ENCODE results near the gene KDM1A. TPM values are rescaled to one million over a fixed set of nuclear protein-coding genes. Genes with fewer than 3 reads are reported as not detected.
A peak's percentile ranks its signal among the peaks of the same experiment; 100 is the strongest.

Gene KDM1A
- total RNA-seq, 1 donor: 101 TPM

- TF ChIP-seq, protein P1, sequence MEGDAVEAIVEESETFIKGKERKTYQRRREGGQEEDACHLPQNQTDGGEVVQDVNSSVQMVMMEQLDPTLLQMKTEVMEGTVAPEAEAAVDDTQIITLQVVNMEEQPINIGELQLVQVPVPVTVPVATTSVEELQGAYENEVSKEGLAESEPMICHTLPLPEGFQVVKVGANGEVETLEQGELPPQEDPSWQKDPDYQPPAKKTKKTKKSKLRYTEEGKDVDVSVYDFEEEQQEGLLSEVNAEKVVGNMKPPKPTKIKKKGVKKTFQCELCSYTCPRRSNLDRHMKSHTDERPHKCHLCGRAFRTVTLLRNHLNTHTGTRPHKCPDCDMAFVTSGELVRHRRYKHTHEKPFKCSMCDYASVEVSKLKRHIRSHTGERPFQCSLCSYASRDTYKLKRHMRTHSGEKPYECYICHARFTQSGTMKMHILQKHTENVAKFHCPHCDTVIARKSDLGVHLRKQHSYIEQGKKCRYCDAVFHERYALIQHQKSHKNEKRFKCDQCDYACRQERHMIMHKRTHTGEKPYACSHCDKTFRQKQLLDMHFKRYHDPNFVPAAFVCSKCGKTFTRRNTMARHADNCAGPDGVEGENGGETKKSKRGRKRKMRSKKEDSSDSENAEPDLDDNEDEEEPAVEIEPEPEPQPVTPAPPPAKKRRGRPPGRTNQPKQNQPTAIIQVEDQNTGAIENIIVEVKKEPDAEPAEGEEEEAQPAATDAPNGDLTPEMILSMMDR (IDR thresholded peaks at IDR 0.05; ENCODE audit: extremely low read depth, low read depth, low read length): no peak
- Histone ChIP-seq H3K4me3 (ENCODE audit: insufficient read depth, low read length) (no peak within 1 kb of the TSS), H3K4me1 (ENCODE audit: insufficient read depth, low read length) (peaks cover 9% of the 10 kb centered on the region), H3K36me3 (ENCODE audit: insufficient read depth, low read length) (no peaks in the 10 kb centered on the region), H4K20me1 (ENCODE audit: insufficient read depth, low read length) (no peaks in the 10 kb centered on the region), H3K4me2 (ENCODE audit: insufficient read depth, low read length) (no peak within 1 kb of the TSS), H3K79me2 (ENCODE audit: insufficient read depth, low read length) (no peaks in the 10 kb centered on the region), H3K27ac (ENCODE audit: low read depth, low read length) (no peak within 1 kb of the TSS), H3K9me3 (ENCODE audit: low read depth, low read length) (no peaks in the 10 kb centered on the region), H2AFZ (ENCODE audit: low read length) (no peak within 1 kb of the TSS), H3K27me3 (ENCODE audit: insufficient read depth, low read length) (peaks cover 41% of the 10 kb centered on the region)
- DNase-seq (ENCODE audit: insufficient read length, low spot score, missing footprints): no peak
Observed at GRCh38 chr1:22972760-22973159, 46.5 kb upstream of the KDM1A start, which contains the start of gene LACTBL1. TSS of gene LACTBL1 (minus strand) at chr1:22972866. CDS start at chr1:22972316, 550 bp downstream.

DNA sequence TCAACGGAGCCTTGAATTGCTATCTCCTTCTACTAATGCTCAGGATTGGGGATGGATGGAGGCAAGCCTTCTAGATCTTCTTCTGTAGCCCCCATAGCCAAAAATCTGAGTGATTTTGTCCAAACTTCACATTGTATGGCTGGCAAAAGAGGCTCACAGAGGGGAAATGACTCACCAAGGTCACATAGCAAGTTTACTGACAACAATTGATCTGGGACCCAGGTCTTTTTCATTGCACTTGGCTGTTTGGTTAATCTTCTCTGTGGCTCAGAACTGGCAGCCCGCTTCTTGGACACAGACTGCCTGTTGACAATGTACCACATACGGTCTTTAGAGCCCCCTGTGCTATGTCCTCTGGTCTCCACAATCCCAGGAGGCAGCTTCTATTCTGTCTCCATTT is 43.6 kb upstream of the KDM1A start:
- H2AFZ ChIP-seq (ENCODE audit: low read length): no peak overlapping the region
- no peak overlapping the region for H3K4me3 ChIP-seq (ENCODE audit: insufficient read depth, low read length)
- H3K36me3 ChIP-seq (ENCODE audit: insufficient read depth, low read length): no peaks in the 10 kb centered on the region
- H3K4me1 ChIP-seq (ENCODE audit: insufficient read depth, low read length): peaks cover 9% of the 10 kb centered on the region
- H3K4me2 ChIP-seq (ENCODE audit: insufficient read depth, low read length): peak overlapping the region; percentile 61
- no peaks in the 10 kb centered on the region for H3K79me2 ChIP-seq (ENCODE audit: insufficient read depth, low read length)
- no peak overlapping the region for H3K27ac ChIP-seq (ENCODE audit: low read depth, low read length)
- H3K27me3 ChIP-seq (ENCODE audit: insufficient read depth, low read length): peaks cover 16% of the 10 kb centered on the region
- TF ChIP-seq, protein P1 (IDR thresholded peaks at IDR 0.05; ENCODE audit: extremely low read depth, low read depth, low read length): no peak
- no peaks in the 10 kb centered on the region for H4K20me1 ChIP-seq (ENCODE audit: insufficient read depth, low read length)
- DNase-seq (ENCODE audit: insufficient read length, low spot score, missing footprints): no peak
- no peaks in the 10 kb centered on the region for H3K9me3 ChIP-seq (ENCODE audit: low read depth, low read length)

DNA sequence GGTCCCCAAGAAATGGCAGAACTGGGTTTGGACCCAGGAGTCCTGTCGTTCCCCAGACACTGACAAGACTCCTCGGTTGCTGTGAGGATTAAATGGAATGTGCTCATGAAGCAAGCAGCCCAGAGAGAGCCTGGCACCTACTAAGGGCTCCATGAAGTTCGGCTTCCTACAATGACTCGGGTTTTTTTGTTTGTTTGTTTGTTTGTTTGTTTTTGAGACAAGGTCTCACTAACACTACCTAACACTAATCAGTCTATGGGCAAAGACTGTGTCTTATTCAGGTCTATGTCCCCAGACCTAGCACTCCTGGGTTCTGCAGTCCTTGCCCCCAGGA is 43.2 kb upstream of the KDM1A start:
- Histone ChIP-seq H3K27me3 (ENCODE audit: insufficient read depth, low read length) (peaks cover 13% of the 10 kb centered on the region), H3K9me3 (ENCODE audit: low read depth, low read length) (no peaks in the 10 kb centered on the region), H3K4me1 (ENCODE audit: insufficient read depth, low read length) (peaks cover 9% of the 10 kb centered on the region), H3K4me2 (ENCODE audit: insufficient read depth, low read length) (peak overlapping the region; percentile 61), H3K36me3 (ENCODE audit: insufficient read depth, low read length) (no peaks in the 10 kb centered on the region), H2AFZ (ENCODE audit: low read length) (peak overlapping the region; percentile 69), H3K79me2 (ENCODE audit: insufficient read depth, low read length) (no peaks in the 10 kb centered on the region), H4K20me1 (ENCODE audit: insufficient read depth, low read length) (no peaks in the 10 kb centered on the region), H3K4me3 (ENCODE audit: insufficient read depth, low read length) (no peak overlapping the region), H3K27ac (ENCODE audit: low read depth, low read length) (no peak overlapping the region)
- TF ChIP-seq, protein P1 (IDR thresholded peaks at IDR 0.05; ENCODE audit: extremely low read depth, low read depth, low read length): no peak
- no peak for DNase-seq (ENCODE audit: insufficient read length, low spot score, missing footprints)

GRCh38 chr1:22976461-22977243 is 42.6 kb upstream of the KDM1A start:
- H2AFZ ChIP-seq (ENCODE audit: low read length): peak overlapping the region; percentile 69
- H3K36me3 ChIP-seq (ENCODE audit: insufficient read depth, low read length): no peaks in the 10 kb centered on the region
- TF ChIP-seq, protein P1 (IDR thresholded peaks at IDR 0.05; ENCODE audit: extremely low read depth, low read depth, low read length): peak; percentile 97
- no peak overlapping the region for H3K4me3 ChIP-seq (ENCODE audit: insufficient read depth, low read length)
- H3K9me3 ChIP-seq (ENCODE audit: low read depth, low read length): no peaks in the 10 kb centered on the region
- DNase-seq (ENCODE audit: insufficient read length, low spot score, missing footprints): peak; percentile 92
- peak overlapping the region; percentile 61 for H3K4me2 ChIP-seq (ENCODE audit: insufficient read depth, low read length)
- H3K27ac ChIP-seq (ENCODE audit: low read depth, low read length): no peak overlapping the region
- peaks cover 7% of the 10 kb centered on the region for H3K27me3 ChIP-seq (ENCODE audit: insufficient read depth, low read length)
- H3K79me2 ChIP-seq (ENCODE audit: insufficient read depth, low read length): no peaks in the 10 kb centered on the region
- no peaks in the 10 kb centered on the region for H4K20me1 ChIP-seq (ENCODE audit: insufficient read depth, low read length)
- H3K4me1 ChIP-seq (ENCODE audit: insufficient read depth, low read length): peaks cover 9% of the 10 kb centered on the region
